NCI-H510A treated with DMSO at 0.1 percent for 48 hours (cell line): ENCODE results near the gene PCDH9.
A peak's percentile ranks its signal among the peaks of the same experiment; 100 is the strongest.
"Not testable (repeated sequence)": the region's sequence is repeated elsewhere in the genome, so short reads cannot be mapped to it uniquely, and the experiment has no call there.

Experiments used
- DNase-seq: peaks from one replicate; lab custom pipeline; 2025; lab: John Stamatoyannopoulos, UW

PCDH9 gene

DNA sequence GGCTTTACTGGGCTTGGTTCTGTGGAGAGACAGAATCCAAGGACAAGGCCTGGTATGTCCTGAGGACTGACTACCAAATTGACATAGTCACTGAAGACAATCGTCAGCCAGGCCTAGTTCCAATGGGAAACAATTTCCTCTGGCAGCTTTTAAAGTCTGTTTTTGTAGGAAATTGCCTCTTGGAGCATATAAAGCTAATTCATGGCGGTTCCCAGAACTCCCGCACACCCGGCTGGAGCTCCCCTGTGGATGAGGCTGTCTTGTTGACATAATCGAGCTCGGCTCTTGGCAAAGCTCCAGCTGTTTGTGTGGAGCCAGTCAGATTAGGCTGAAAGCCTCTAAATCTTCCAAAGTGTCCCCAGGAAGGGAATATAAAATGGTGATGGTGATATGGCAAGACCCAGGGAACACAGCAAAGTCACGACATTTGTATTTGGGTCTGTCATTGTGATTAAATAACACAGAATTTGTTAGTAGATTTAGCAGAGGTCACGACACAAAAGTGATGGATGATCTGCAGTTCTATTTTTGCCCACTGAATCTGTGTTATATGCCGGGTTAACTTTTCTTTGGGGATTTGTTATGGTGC, 395.0 kb downstream of the PCDH9 start:
- peak; percentile 64 for DNase-seq

DNA sequence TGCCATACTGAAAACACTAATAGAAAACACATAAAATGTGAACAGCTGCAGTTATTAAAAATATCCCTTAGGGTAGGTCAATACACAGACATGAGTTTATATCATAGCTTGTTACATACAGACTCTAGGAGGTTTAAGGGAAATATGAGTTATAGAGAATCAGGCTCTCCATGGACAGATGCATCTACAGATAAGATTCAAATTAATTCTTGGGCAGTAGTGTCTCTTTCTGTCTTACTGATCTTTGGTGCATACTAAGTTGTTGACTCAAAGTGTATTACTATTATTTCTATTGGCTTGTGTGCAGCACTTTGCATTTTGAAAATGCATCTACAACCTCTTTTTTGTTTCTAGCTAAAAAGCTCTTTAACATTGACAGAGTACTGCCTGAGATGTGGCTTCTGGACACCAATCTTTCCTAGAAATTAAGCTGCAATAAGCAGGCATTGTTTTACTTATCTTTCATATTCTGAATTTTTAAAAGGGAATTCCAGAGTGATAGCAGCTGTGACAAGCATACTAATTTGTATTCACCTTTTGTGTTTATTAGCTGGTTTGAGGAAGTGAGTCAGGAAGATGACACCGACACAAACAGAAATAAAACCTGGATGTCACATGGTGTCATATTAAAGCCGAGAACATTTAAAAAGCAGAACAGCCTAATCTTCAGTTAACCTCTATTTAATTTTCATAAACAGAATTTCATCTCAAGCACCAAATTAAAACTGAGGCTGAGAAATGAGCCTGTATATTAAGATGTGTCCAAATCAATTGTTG, 399.0 kb downstream of the PCDH9 start:
- DNase-seq: peak; percentile 3

- no peak for DNase-seq
Measured at GRCh38 chr13:66829803-66830202, 400.3 kb downstream of the PCDH9 start.

DNA sequence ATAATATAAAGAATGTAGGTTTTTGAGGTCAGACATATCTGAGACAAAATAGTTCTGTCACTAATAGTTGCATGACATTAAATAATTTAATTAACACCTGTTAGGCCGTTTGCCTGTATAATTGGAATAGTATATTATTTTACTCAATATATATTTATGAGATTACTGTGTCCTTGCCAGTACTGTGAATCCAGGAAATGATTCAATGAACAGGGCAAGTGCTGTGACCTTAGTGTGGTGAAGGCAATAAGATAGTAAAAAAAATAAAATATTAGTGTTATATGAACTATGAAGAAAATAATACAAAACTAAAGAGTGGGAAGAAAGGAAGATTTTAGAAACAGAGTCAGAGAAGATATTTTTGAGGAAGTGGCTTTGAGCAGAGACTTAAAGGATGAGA, 403.7 kb downstream of the PCDH9 start:
- no peak for DNase-seq

DNA sequence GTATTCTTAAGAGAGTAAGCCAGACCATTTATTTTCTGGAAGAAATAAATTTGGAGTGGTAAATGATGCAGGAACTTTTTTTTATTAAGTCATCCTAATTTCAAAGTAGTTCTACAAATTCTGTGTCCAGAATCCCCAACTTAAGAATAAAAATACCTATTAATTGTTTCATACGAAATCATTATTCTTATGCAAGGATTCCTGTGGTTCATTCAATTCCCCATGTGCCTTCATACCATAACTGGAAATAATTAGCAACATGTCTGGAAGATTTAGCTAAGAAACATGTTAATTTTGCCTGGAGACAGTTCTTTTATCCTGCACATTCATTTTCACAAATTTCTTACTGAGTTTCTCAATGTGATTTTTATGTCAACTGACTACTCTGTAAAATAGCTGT, 408.6 kb downstream of the PCDH9 start:
- DNase-seq: no peak

GRCh38 chr13:66811455-66811854, 418.7 kb downstream of the PCDH9 start:
- DNase-seq: no peak

- DNase-seq: no peak
Measured at GRCh38 chr13:66809485-66809884, 420.7 kb downstream of the PCDH9 start.

DNA sequence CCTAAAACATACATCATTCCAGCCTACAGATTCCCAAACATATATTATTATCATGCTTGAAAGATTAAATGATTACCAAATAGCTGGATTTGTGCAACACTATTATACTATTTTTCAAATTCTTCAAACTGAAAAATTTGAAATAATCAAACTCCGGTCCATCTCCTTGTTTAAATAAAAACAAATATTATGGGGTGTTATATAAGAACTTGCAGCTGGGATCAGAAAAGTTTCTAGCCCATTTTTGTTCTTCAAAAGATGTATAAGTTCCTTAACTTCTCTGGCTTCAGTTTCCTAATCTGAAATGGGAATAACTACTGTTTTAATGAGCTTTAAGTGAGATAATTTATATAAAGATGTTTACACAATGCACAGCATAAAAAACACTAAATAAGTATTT, 422.9 kb downstream of the PCDH9 start:
- no peak for DNase-seq

- DNase-seq: no peak
Measured at GRCh38 chr13:66805657-66806056, 424.5 kb downstream of the PCDH9 start.

DNA sequence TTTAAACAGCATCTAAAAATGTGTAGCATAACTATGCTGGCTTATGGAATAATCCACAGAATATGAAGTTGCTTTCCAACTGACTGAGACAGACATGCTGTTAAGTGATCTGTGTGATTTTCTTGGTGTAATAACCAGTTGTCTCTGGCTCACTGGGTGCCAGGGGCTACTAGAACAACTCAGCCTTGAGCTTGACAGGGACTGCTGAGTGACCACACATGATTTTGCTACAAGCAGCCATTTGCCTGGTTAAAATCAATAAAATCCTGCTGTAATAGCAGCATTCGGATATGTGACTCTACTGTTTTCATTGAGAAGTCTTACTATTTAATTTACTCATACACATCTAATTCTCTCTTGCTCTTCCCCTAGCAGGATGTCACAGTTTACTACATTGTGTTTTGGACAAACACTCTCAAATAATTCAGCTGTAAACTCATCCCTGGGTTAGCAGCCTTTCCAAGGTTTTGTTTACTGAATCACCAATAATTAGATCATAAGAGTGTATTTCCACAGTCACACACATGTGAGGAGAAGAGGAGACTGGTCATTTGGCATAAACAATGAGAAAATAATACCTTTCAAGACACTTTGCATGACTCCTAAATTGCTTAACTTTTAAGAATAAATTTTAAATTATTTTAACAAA, 426.2 kb downstream of the PCDH9 start:
- no peak for DNase-seq

DNA sequence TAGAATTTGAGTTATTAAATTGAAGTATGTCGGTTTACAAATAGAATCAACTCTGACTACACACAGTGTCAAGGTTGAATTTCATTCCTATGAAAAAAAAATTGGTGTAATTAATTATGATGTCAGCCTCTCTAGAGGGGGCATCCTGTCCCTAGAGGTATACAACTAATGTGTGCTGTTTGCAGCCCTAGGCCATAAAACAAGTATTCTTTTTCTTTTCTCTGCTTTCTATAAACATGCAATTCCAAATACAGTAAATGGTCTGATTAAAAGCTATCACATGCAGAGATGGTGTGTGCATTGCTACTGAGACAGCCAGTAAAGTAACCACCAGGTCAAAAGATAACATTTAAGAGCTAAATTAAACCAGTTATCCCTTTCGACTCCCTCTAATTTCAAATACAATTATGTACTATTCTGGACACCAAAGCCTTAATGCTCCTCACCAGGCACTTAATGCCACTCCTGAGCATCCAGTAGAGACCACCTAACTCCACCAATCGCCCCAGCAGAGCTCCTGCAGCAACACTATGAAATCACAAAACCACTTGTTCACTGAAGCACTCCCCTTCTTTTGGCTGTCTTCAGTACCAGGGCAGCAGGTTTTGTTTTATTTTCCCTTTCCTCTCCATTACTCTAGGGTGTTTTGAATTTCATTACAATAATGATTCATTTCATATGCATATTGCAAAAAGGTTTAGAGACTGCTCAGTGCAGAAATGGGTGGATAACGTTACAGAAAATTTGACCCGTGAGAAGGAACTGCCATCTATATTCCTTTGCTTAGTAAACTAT, 426.9 kb downstream of the PCDH9 start:
- DNase-seq: no peak

DNA sequence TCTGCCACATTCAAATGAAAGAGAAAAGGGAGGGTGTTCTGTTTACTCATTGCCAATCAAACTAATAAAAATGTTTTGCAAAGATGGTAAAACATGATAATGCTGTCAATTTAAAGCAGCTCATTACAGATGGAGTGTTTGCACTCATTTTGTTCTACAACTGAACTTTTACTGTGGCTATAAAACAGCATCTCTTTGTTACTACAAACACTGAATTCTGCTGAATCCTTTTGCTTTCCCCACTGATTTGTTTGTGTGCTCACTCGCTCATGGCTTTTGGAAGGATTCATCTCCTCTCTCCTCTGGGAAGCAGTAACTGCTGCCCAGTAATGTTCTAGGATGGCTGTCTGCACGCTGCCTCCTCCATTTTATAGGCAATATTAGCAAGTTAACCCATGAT, 434.5 kb downstream of the PCDH9 start:
- no peak for DNase-seq

GRCh38 chr13:66794340-66795031, 435.6 kb downstream of the PCDH9 start:
- no peak for DNase-seq

GRCh38 chr13:66790861-66791260, 439.3 kb downstream of the PCDH9 start:
- no peak for DNase-seq

DNA sequence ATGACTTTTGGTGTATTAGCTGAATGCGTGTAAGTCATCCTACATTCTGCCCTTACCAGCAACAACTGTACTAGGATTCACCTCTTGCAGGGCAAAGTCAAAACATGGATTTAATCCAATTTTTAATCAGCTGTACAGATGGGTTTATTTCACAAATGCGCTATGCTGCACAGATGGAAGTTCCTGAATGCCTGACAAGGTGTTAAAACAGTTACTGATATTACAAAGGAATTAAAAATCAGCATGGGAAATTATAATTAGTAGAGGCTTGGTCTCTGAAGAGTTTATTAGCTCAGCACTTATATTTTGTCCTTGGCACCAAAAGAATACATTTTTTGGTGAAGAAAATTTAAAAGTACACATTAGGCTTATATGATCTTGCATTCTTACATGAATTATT, 448.9 kb downstream of the PCDH9 start:
- DNase-seq: no peak

- no peak for DNase-seq
Measured at GRCh38 chr13:66780814-66781213, 449.3 kb downstream of the PCDH9 start.

DNA sequence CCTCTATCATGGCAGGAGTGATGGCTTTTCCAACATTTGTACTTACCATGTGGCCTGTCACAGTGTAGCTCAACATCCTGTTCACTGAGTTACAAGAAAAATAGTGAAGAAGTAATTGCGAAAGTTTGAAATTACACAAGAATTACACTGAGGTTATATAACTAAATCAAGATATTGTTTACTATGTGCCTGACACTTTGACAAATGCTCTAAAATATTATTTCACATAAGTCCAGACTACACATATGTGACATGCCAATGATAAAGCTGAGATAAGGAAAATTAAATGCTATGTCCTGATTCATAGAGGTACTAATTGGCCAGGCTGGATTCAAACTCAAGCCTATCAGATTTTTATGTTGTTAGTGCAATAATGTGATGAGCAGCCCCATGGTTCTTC, 451.7 kb downstream of the PCDH9 start:
- DNase-seq: no peak

GRCh38 chr13:66775196-66775595, 454.9 kb downstream of the PCDH9 start:
- no peak for DNase-seq

DNA sequence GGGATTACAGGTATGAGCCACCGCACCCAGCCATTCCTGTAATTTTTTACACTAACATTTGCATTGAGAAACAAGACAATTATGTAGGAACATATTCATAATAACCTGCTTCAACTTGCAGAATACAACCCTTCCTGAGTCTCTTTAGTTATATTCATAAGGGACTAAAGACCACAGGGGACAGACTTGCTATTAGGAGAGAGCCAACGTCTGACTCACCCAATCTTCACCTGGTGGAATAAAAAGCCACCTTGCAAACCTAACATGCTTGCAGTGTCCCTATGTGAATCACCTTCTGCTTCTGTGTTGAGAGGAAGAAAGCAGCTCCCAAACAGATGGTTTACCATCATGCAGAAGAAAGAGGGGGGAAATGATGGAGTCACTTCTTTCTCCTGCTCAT, 456.1 kb downstream of the PCDH9 start:
- no peak for DNase-seq

GRCh38 chr13:66765559-66765958, 464.6 kb downstream of the PCDH9 start:
- peak; percentile 1 for DNase-seq

DNA sequence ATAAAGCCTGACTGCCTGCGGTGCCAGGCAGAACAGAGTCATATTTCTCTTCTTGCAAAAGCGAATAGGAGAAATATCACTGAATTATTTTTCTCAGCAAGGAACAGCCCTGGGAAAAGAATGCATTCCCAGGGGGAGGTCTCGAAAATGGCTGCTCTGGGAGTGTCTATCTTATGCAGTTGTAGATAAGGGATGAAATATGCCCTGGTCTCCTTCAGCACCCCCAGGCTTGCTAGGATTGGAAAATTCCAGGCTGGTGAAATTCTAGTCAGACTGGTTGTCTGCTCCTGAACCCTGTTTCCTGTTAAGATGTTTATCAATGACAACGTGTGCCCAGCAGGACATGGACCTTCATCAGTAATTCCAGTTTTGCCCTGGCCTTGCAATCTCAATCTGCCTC, 469.5 kb downstream of the PCDH9 start:
- not testable (repeated sequence) for DNase-seq

DNA sequence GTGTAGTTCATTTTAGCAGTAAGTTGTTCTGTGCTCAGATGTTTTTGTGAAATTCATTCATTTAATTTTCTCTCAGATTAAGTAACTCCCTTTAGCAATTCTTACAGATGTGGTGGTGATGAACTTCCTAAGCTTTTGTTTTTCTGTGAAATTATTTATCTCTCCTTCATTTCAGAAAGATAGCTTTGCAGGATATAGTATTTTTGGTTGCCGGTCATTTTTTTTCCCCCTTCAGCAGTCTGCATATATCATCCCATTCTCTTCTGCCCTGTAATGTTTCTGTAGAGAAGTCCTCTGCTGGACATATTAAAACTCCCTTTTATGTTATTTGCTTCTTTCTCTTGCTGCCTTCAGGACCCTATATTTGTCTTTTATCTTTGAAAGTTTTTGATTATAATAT, 470.2 kb downstream of the PCDH9 start:
- no peak for DNase-seq
